Activated B cell treated with CpG ODN at 0.5 μM for 24 hours (primary cell): ENCODE measurements around the gene ROR1. TPM values are rescaled to one million over a fixed set of nuclear protein-coding genes. Genes with fewer than 3 reads are reported as not detected.

Experiments used
- ATAC-seq: fragments of 200-7000 bp; cut with Tn5 transposase; one replicate; pipeline ENCODE4 v1.10.0; 2021; ENCODE audit warnings: low read depth, mild to moderate bottlenecking, moderate library complexity
- CTCF ChIA-PET: fragments of 350-600 bp; sonication (Branson Sonifier 250); formaldehyde crosslinking; loops from one replicate; lab custom pipeline; 2021; ENCODE audit warnings: antibody characterized with exemption; lab: Charles Lee
- POLR2A ChIA-PET: fragments of 350-600 bp; sonication (Branson Sonifier 250); formaldehyde crosslinking; loops from one replicate; lab custom pipeline; 2021; ENCODE audit warnings: antibody characterized with exemption; lab: Charles Lee
- DNase-seq: peaks from one replicate; pipeline ENCODE4 v3.0.0; 2022
- H3K27ac Mint-ChIP-seq: one replicate; pipeline ENCODE4 v1.8.0; 2020; ENCODE audit warnings: mixed read lengths
- H3K27me3 Mint-ChIP-seq: one replicate; pipeline ENCODE4 v1.8.0; 2021; ENCODE audit warnings: mixed read lengths
- H3K36me3 Mint-ChIP-seq: one replicate; pipeline ENCODE4 v1.8.0; 2021; ENCODE audit warnings: low read depth, mixed read lengths
- H3K4me1 Mint-ChIP-seq: one replicate; pipeline ENCODE4 v1.8.0; 2021; ENCODE audit warnings: mixed read lengths
- H3K4me3 Mint-ChIP-seq: one replicate; pipeline ENCODE4 v1.8.0; 2020; ENCODE audit warnings: mild to moderate bottlenecking, mixed read lengths
- H3K9me3 Mint-ChIP-seq: one replicate; pipeline ENCODE4 v1.8.0; 2020; ENCODE audit warnings: mixed read lengths
- intact Hi-C: fragments of 100-400 bp; cut with micrococcal nuclease; formaldehyde crosslinking; loops from one replicate; pipeline ENCODE4 v1.15.1; 2024
- total RNA-seq: library from RNA; stranded (reverse); gene quantifications from 2 replicates; pipeline ENCODE4 v1.2.3, GENCODE V29; 2022
- TF ChIP-seq, protein P1 (sequence below): fragments of 200-600 bp; IDR thresholded peaks from one replicate; pipeline ENCODE4 v1.8.0; 2022; ENCODE audit warnings: antibody characterized with exemption, mild to moderate bottlenecking

ROR1 gene
- total RNA-seq, 1 donor from 2014 or later: 2.2 TPM

DNA sequence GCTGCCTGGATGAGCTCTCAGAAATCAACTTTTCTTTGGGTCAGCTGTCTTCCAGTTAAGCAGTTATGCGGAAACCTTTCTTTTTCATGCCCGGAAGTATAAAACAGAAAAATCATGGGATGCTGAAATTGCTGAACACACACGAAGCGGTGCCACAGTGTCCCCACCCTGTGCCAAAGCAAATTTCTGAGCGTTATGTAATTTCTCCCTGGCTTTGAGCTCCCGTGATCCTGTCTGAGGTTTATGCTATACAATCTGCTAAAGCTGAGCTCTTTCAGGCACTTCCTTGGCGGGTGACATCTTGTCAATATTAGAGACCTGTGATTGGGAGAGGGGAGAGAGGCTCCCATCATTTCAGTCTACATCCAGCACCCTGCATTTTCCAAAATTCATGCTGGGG, 201.7 kb downstream of the ROR1 start:
- H3K4me3 Mint-ChIP-seq: no peak overlapping the region
- ChIA-PET POLR2A (no interaction called here), CTCF (no interaction called here)
- TF ChIP-seq, protein P1, sequence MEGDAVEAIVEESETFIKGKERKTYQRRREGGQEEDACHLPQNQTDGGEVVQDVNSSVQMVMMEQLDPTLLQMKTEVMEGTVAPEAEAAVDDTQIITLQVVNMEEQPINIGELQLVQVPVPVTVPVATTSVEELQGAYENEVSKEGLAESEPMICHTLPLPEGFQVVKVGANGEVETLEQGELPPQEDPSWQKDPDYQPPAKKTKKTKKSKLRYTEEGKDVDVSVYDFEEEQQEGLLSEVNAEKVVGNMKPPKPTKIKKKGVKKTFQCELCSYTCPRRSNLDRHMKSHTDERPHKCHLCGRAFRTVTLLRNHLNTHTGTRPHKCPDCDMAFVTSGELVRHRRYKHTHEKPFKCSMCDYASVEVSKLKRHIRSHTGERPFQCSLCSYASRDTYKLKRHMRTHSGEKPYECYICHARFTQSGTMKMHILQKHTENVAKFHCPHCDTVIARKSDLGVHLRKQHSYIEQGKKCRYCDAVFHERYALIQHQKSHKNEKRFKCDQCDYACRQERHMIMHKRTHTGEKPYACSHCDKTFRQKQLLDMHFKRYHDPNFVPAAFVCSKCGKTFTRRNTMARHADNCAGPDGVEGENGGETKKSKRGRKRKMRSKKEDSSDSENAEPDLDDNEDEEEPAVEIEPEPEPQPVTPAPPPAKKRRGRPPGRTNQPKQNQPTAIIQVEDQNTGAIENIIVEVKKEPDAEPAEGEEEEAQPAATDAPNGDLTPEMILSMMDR: no peak
- intact Hi-C loops: no loop called here
- ATAC-seq (no peak), DNase-seq (no peak)
- peaks cover 4% of the 10 kb centered on the region for H3K27me3 Mint-ChIP-seq
- no peak overlapping the region for H3K27ac Mint-ChIP-seq
- no peaks in the 10 kb centered on the region for H3K9me3 Mint-ChIP-seq
- no peaks in the 10 kb centered on the region for H3K36me3 Mint-ChIP-seq
- no peaks in the 10 kb centered on the region for H3K4me1 Mint-ChIP-seq

DNA sequence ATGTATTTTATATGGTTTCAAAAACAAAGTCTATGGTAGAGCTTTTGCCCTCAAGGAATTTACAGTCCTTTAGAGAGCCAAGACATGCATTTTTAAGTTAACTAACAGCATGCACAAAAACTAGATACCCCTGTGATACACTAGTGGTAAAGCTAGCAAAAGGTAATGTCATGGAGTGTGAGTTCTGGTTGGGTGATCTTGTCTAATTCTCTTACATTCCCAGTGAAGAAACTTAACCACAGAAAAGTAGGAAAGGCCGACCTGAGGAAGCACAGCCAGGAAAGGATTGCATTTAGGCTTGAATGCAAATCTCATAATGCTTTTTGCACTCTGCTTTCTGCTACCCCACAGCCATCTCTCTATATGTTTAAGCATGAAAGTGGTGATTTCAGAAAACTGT, 202.2 kb downstream of the ROR1 start:
- TF ChIP-seq, protein P1: no peak
- Mint-ChIP-seq H3K27me3 (peaks cover 4% of the 10 kb centered on the region), H3K27ac (no peak overlapping the region), H3K4me1 (no peaks in the 10 kb centered on the region), H3K36me3 (no peaks in the 10 kb centered on the region), H3K9me3 (no peaks in the 10 kb centered on the region), H3K4me3 (no peak overlapping the region)
- ChIA-PET CTCF (no interaction called here), POLR2A (no interaction called here)
- DNase-seq (no peak), ATAC-seq (no peak)
- intact Hi-C loops: no loop called here

DNA sequence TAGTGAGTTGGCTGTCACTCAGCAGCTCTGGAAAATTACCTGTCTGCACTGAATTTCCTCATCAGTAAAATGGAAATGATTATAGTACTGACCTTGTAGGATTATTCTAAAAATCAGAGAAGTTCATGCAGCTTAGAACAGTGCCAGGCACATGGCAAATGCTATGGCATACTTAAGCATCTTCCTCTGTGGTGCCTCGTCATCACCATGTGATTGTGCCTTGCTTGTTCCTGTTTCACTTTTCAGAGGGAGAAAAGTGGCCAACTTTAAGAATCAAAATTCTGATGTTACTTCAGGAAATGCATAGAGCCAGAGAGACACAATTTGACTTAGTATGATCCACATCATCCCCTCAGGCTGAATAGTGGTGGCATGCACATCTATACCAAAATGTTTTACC, 203.6 kb downstream of the ROR1 start:
- intact Hi-C loops: no loop called here
- no peaks in the 10 kb centered on the region for H3K36me3 Mint-ChIP-seq
- TF ChIP-seq, protein P1: no peak
- H3K9me3 Mint-ChIP-seq: no peaks in the 10 kb centered on the region
- DNase-seq: no peak
- H3K27ac Mint-ChIP-seq: no peak overlapping the region
- H3K27me3 Mint-ChIP-seq: peaks cover 4% of the 10 kb centered on the region
- H3K4me1 Mint-ChIP-seq: no peaks in the 10 kb centered on the region
- ATAC-seq: no peak
- POLR2A ChIA-PET: no interaction called here
- CTCF ChIA-PET: no interaction called here
- H3K4me3 Mint-ChIP-seq: no peak overlapping the region

DNA sequence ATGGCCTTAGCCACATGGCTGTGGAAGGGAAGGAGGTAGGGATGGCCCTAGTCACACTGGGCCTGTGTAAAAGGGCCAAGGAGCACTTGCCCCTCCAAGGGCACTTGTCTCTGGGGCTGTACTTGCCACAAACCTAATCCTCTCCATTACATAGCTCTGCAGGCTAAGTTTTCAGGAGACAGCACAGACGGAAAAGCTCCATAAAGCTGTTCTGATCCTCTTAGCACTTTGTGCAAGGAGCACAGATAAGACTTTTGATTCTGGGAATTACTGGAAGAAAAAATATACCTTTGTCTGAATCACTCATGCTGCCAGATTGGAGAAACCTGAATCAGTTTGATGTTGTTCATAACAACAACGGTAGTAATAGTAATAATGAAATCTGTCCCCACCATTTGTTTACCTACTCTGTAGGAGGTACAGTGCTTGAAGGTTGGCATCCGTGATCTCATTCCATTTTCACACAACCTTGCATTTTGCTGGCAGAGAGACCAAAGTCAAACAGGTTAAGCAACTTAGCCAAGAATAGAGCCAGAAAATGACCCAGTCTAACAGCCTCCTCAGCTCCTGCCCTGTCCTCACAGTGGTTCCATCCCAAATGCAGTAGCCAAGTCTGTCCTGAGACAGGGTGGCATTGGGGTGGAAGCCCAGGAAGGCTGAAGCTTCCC, 207.1 kb downstream of the ROR1 start:
- Mint-ChIP-seq H3K4me1 (no peaks in the 10 kb centered on the region), H3K36me3 (no peaks in the 10 kb centered on the region), H3K9me3 (no peaks in the 10 kb centered on the region), H3K27me3 (peaks cover 4% of the 10 kb centered on the region), H3K4me3 (no peak overlapping the region), H3K27ac (no peak overlapping the region)
- DNase-seq: no peak
- intact Hi-C loops: no loop called here
- ATAC-seq: no peak
- ChIA-PET CTCF (no interaction called here), POLR2A (no interaction called here)
- TF ChIP-seq, protein P1: no peak

DNA sequence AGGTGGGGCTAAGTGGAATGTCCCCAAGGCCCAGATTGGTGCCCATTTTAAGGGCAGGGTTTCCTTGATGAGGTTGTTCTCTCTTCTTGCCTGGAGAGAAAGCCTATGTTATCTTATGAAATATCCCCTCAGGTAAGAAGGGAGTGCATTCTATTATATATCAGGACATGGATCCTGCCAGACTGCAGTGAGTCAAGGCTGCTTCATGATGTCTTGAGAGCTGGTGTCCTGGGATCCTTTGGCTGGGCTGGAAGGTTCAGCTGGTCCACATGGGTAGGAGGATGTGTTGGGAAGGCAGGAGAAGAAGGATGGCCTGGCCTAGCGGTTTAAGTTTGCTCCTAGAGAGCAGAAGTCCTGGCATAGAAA, 207.6 kb downstream of the ROR1 start:
- no peak for ATAC-seq
- CTCF ChIA-PET: no interaction called here
- intact Hi-C loops: no loop called here

More for the DNA sequence above, 207.6 kb downstream of the ROR1 start:
- DNase-seq: no peak
- Mint-ChIP-seq H3K4me3 (no peak overlapping the region), H3K36me3 (no peaks in the 10 kb centered on the region), H3K27me3 (peaks cover 4% of the 10 kb centered on the region), H3K4me1 (no peaks in the 10 kb centered on the region), H3K9me3 (no peaks in the 10 kb centered on the region), H3K27ac (no peak overlapping the region)
- POLR2A ChIA-PET: no interaction called here
- TF ChIP-seq, protein P1: no peak
